Mesenteric fat pad (tissue), 1 donor: ENCODE measurements around the gene ZSCAN30. TPM values are rescaled to one million over a fixed set of nuclear protein-coding genes. Genes with fewer than 3 reads are reported as not detected.

Experiments
- DNase-seq: peaks from one replicate; pipeline ENCODE4 v3.0.0-alpha.2; 2020; ENCODE audit warnings: low spot score
- long read RNA-seq: library from polyadenylated mRNA; unstranded; transcript quantifications from one replicate; pipeline ENCODE4 v2.0.0, GENCODE V29; 2020
- total RNA-seq: library from RNA; stranded (reverse); fragmentation: NEBNext Ultra II Directional; extraction: Animal tissue kit (Norgen Biotek cat#: 25700); gene quantifications from one replicate; pipeline ENCODE4 v1.2.1, GENCODE V29; 2021
- donor health status: DM: yes; HTN: yes; CAD: no.

The ZSCAN30 gene
- total RNA-seq: 13.2 TPM
- long read RNA-seq, full-length matches to known transcripts: 2 of 12 reads
- long read RNA-seq, partial matches to known transcripts: 2 of 12 reads
- long read RNA-seq, other reads (novel, unspliced or antisense): 8 of 12 reads

GRCh38 chr18:35290094-35290735 lies at the start of gene ZSCAN30:
TSS of gene ZSCAN30 (minus strand) at chr18:35290229. CDS start at chr18:35264352, 25,877 bp downstream.
- DNase-seq: peak; percentile 98

- DNase-seq: no peak
These were observed 47.3 kb upstream of the ZSCAN30 start for GRCh38 chr18:35337286-35337685.

- no peak for DNase-seq
These were observed 45.8 kb upstream of the ZSCAN30 start for GRCh38 chr18:35335866-35336265.

GRCh38 chr18:35334821-35335220 lies 44.8 kb upstream of the ZSCAN30 start:
- no peak for DNase-seq

- no peak for DNase-seq
These were observed 44.2 kb upstream of the ZSCAN30 start for GRCh38 chr18:35334212-35334611.

- DNase-seq: no peak
These were observed 41.5 kb upstream of the ZSCAN30 start for GRCh38 chr18:35331367-35332087.

GRCh38 chr18:35328868-35329267 lies 38.8 kb upstream of the ZSCAN30 start:
- no peak for DNase-seq

- no peak for DNase-seq
These were observed 36.8 kb upstream of the ZSCAN30 start for GRCh38 chr18:35326695-35327387.

- DNase-seq: no peak
These were observed 35.1 kb upstream of the ZSCAN30 start for GRCh38 chr18:35324926-35325655.

GRCh38 chr18:35322486-35323458 lies 32.7 kb upstream of the ZSCAN30 start:
- DNase-seq: no peak

- no peak for DNase-seq
These were observed 21.5 kb upstream of the ZSCAN30 start for GRCh38 chr18:35311496-35311895.

- no peak for DNase-seq
These were observed 16.7 kb upstream of the ZSCAN30 start for GRCh38 chr18:35306588-35307250.

- no peak for DNase-seq
These were observed 13.6 kb upstream of the ZSCAN30 start for GRCh38 chr18:35303610-35304009.

GRCh38 chr18:35296060-35296459 lies 6.0 kb upstream of the ZSCAN30 start:
- DNase-seq: no peak

GRCh38 chr18:35291166-35291565 lies 1.1 kb upstream of the ZSCAN30 start:
- no peak for DNase-seq

- no peak for DNase-seq
These were observed 319 bp downstream of the ZSCAN30 start for GRCh38 chr18:35289727-35290093.

GRCh38 chr18:35289293-35289692 lies 736 bp downstream of the ZSCAN30 start:
- DNase-seq: no peak

- DNase-seq: no peak
These were observed 5.2 kb downstream of the ZSCAN30 start for GRCh38 chr18:35284841-35285240.

- DNase-seq: no peak
These were observed 5.9 kb downstream of the ZSCAN30 start for GRCh38 chr18:35283923-35284794.
